ENCODE results near the gene SMIM32.
A peak's percentile ranks its signal among the peaks of the same experiment; 100 is the strongest.

Gene SMIM32

DNA sequence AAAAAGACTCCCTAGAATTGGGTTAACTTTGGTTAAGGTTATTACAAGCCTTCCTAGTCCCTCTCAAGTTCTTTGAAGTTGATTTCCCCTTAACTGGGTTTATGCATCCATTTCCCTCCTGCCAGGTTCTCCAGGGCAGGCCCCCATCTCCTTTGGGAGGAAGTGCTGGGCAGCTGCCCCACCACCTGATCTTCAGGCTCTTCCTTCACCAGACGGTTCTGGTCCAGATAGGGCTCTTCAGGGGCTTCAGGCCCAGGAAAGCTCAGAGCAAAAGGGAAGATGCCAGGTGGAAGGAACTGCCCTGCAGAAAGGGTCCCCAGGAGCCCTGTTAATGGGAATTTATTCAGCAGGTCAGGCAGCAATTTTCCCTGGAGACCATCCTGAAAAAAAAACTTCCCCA lies 2.1 kb downstream of the SMIM32 start:
- TF ChIP-seq, protein P1, sequence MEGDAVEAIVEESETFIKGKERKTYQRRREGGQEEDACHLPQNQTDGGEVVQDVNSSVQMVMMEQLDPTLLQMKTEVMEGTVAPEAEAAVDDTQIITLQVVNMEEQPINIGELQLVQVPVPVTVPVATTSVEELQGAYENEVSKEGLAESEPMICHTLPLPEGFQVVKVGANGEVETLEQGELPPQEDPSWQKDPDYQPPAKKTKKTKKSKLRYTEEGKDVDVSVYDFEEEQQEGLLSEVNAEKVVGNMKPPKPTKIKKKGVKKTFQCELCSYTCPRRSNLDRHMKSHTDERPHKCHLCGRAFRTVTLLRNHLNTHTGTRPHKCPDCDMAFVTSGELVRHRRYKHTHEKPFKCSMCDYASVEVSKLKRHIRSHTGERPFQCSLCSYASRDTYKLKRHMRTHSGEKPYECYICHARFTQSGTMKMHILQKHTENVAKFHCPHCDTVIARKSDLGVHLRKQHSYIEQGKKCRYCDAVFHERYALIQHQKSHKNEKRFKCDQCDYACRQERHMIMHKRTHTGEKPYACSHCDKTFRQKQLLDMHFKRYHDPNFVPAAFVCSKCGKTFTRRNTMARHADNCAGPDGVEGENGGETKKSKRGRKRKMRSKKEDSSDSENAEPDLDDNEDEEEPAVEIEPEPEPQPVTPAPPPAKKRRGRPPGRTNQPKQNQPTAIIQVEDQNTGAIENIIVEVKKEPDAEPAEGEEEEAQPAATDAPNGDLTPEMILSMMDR (IDR thresholded peaks at IDR 0.05; ENCODE audit: insufficient read depth, low read depth, low read length, missing control alignments) = no peak
- no peak for DNase-seq (ENCODE audit: low read depth)
- H3K4me3 ChIP-seq (ENCODE audit: low read length) = no peak overlapping the region

DNA sequence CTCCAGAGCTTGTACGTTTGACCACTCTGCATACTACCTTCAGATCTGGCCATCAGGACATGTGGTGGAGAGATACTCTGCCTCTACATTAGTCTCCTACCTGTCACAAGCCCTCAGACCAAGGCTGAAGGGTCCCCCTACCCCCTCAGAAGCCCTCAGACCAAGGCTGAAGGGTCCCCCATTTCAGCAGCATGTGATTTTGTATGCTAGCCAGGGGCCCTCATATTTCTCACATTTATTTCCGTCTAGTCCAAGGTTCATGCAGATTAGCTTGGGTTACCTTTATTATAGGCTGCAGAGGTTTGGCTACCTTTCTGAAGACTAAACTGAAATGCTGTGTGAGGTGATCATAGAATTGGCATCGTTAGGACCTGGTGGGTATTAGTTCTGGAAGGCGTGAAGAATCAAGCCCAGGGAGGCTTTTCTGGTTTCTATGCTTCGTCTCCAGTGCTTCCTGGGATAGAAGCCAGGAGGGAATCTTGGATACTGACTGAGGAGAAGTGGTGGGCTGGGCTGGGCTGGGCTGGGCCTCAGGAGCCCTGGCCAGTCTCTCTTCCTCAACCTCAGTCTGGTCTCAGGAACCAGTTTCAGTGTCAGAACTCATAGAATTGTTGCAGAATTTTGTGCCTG lies 2.8 kb downstream of the SMIM32 start:
- TF ChIP-seq, protein P1 (IDR thresholded peaks at IDR 0.05; ENCODE audit: insufficient read depth, low read depth, low read length, missing control alignments) = no peak
- DNase-seq (ENCODE audit: low read depth) = no peak
- no peak overlapping the region for H3K4me3 ChIP-seq (ENCODE audit: low read length)

DNA sequence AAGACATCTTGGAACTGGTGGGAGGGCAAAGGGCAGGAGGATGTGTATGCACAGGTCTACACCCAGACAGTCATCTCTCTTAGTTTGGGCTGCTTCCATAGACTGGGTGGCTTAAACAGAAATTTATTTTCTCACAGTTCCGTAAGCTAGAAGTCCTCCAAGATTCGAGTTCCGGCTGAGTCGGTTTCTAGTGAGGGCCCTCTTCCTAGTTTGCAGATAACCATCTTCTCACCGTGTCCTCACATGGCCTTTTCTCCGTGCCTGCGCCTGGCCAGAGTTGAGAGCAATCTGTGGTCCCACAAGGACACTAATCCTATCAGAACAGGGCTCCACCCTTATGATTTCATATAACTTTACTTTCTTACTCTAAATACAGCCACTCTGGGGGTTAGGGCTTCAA lies 4.1 kb downstream of the SMIM32 start:
- no peak overlapping the region for H3K4me3 ChIP-seq (ENCODE audit: low read length)
- TF ChIP-seq, protein P1 (IDR thresholded peaks at IDR 0.05; ENCODE audit: insufficient read depth, low read depth, low read length, missing control alignments) = no peak
- no peak for DNase-seq (ENCODE audit: low read depth)

DNA sequence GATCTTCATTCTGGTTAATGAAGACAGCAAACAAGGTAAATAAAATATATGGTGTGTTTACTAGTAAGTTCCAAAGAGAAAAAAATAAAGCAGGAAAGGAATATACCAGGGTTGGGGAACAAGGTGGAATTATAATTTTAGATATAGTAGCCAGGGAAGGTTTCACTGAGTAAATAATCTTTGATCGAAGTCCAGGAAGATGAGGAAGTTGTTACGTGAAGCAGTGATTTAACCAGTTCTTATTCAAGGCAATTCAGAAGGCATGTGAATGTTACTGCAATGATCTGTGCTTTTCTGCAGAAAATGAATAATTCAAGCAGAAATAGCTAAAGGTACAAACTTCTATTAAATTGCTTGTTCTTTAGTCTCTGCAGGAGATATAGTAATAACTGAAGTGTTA lies 6.2 kb downstream of the SMIM32 start:
- H3K4me3 ChIP-seq (ENCODE audit: low read length) = no peak overlapping the region
- TF ChIP-seq, protein P1 (IDR thresholded peaks at IDR 0.05; ENCODE audit: insufficient read depth, low read depth, low read length, missing control alignments) = no peak
- no peak for DNase-seq (ENCODE audit: low read depth)

DNA sequence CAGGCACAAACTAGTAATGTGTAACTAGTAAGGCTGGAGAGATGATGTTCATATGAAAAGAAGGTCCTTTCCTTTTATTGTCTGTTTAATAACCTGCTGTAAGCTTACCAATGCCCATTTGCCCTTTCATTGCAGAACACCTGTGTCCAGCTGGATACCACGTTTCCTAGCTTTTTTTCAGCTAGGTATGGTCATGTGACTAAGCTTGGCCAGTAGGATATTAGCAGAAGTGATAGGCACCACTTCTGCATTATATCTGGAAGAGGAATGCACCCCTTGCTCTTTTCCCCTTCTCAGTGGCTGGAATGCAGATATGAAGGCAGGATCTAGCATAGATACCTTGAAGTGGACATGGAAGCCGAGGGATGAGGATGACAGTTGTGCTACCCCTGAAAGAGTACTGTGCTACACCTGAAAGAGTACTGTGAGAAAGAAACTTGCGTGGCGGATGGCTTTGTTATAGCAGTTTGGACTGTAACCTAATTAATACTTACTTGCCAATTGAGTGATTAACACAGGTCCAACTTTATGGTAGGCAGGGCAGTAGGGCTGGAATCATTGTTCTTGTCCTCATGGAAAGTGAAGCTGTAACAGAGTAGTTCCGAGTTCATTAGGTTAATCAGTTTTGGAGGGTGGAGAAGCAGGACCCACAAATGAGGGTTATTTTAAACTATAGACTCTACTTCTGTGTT lies 6.8 kb downstream of the SMIM32 start:
- TF ChIP-seq, protein P1 (IDR thresholded peaks at IDR 0.05; ENCODE audit: insufficient read depth, low read depth, low read length, missing control alignments) = no peak
- no peak for DNase-seq (ENCODE audit: low read depth)
- no peak overlapping the region for H3K4me3 ChIP-seq (ENCODE audit: low read length)

DNA sequence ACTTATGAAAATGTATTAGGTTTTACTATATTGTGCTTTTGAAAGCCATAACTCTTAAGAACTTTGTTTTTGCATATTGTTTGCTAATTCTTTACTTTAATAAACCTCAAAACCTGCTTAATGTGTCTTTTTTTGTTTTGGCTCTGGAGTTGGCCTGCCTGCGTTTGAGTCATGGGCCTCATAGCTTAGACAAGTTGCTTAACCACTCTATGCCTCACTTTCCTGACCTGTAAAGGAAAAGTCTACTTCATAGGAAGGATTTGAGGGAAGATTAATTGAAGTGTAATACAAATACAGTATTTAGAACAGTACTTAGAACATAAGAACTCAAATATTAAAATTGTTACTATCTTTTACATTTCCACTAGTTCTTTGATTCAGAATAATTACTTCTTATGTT lies 10.3 kb downstream of the SMIM32 start:
- TF ChIP-seq, protein P1 (IDR thresholded peaks at IDR 0.05; ENCODE audit: insufficient read depth, low read depth, low read length, missing control alignments) = no peak
- DNase-seq (ENCODE audit: low read depth) = peak; percentile 60

More for the DNA sequence above, 10.3 kb downstream of the SMIM32 start:
- no peak overlapping the region for H3K4me3 ChIP-seq (ENCODE audit: low read length)

All from epithelial cell of esophagus (primary cell).